Neuronal stem cell (in vitro differentiated cells): ENCODE data around the gene IRF8.

Experiments used
- DNase-seq: peaks from one replicate; pipeline ENCODE4 v3.0.0-alpha.2; 2013; ENCODE audit warnings: low spot score
- H2AFZ ChIP-seq: one replicate; pipeline ENCODE4 v1.6.1; 2013; ENCODE audit warnings: mild to moderate bottlenecking, low read length, inconsistent platforms
- H2AK5ac ChIP-seq: 2 replicates; pipeline ENCODE4 v1.6.1; 2013; ENCODE audit warnings: low read depth, mild to moderate bottlenecking, inconsistent platforms, low read length, moderate library complexity, mixed read lengths
- H2BK120ac ChIP-seq: 2 replicates; pipeline ENCODE4 v1.6.1; 2013; ENCODE audit warnings: low read depth, mild to moderate bottlenecking, inconsistent platforms, low read length, moderate library complexity, mixed read lengths
- H2BK12ac ChIP-seq: one replicate; pipeline ENCODE4 v1.6.1; 2013; ENCODE audit warnings: low read length, inconsistent platforms
- H2BK15ac ChIP-seq: 2 replicates; pipeline ENCODE4 v1.6.1; 2013; ENCODE audit warnings: mild to moderate bottlenecking, low read length, inconsistent platforms, mixed read lengths
- H2BK5ac ChIP-seq: one replicate; pipeline ENCODE4 v1.6.1; 2013; ENCODE audit warnings: inconsistent platforms, mild to moderate bottlenecking, low read length, moderate library complexity
- H3K14ac ChIP-seq: one replicate; pipeline ENCODE4 v1.6.1; 2013; ENCODE audit warnings: low read length, inconsistent platforms
- H3K18ac ChIP-seq: 2 replicates; pipeline ENCODE4 v1.6.1; 2013; ENCODE audit warnings: low read length, inconsistent platforms
- H3K23ac ChIP-seq: 2 replicates; pipeline ENCODE4 v1.6.1; 2013; ENCODE audit warnings: low read depth, mild to moderate bottlenecking, mixed read lengths, low read length, inconsistent platforms; ENCODE audit not compliant: poor library complexity
- H3K27ac ChIP-seq: replicated peaks from 3 replicates; pipeline ENCODE4 v1.5.1; 2013; ENCODE audit warnings: low read length, inconsistent platforms
- H3K27me3 ChIP-seq, 3 experiments: 2 replicates each; pipeline ENCODE4 v1.6.1; 2013; ENCODE audit warnings: low read length in 3 of 3, mild to moderate bottlenecking in 2 of 3, inconsistent platforms in 1 of 3, low read depth in 1 of 3, mixed read lengths in 1 of 3, moderate library complexity in 1 of 3; ENCODE audit not compliant: control insufficient read depth in 3 of 3, insufficient read depth in 3 of 3
- H3K36me3 ChIP-seq, 2 donors: replicated peaks in 1 of 2; 2 replicates each; pipeline ENCODE4 v1.6.1; 2013; ENCODE audit warnings: low read length in 2 of 2; ENCODE audit not compliant: control insufficient read depth in 2 of 2, insufficient read depth in 2 of 2
- H3K4ac ChIP-seq: 2 replicates; pipeline ENCODE4 v1.6.1; 2013; ENCODE audit warnings: inconsistent platforms, mild to moderate bottlenecking, low read length, moderate library complexity
- H3K4me1 ChIP-seq, 2 donors: 1 replicate in 1 of 2; 2 replicates in 1 of 2; pipeline ENCODE4 v1.6.1; 2013; ENCODE audit warnings: low read length in 2 of 2, low read depth in 1 of 2; ENCODE audit not compliant: control insufficient read depth in 2 of 2, insufficient read depth in 1 of 2
- H3K4me2 ChIP-seq: one replicate; pipeline ENCODE4 v1.6.1; 2013; ENCODE audit warnings: mild to moderate bottlenecking, low read length, inconsistent platforms; ENCODE audit not compliant: insufficient read depth, poor library complexity, severe bottlenecking
- H3K4me3 ChIP-seq, 2 donors: 2 replicates each; pipeline ENCODE4 v1.5.1; 2013; ENCODE audit warnings: low read length in 2 of 2, mild to moderate bottlenecking in 2 of 2, inconsistent platforms in 1 of 2, moderate library complexity in 1 of 2
- H3K79me1 ChIP-seq: one replicate; pipeline ENCODE4 v1.6.1; 2013; ENCODE audit warnings: low read depth, mild to moderate bottlenecking, inconsistent platforms, low read length, moderate library complexity
- H3K9ac ChIP-seq: one replicate; pipeline ENCODE4 v1.6.1; 2013; ENCODE audit warnings: mild to moderate bottlenecking, low read depth, low read length, inconsistent platforms; ENCODE audit not compliant: poor library complexity
- H3K9me3 ChIP-seq, 2 donors: replicated peaks in 1 of 2; 2 replicates each; pipeline versions ENCODE3 to v1.6.1; 2013; ENCODE audit warnings: low read length in 2 of 2, mild to moderate bottlenecking in 2 of 2, inconsistent platforms in 1 of 2, low read depth in 1 of 2, mixed read lengths in 1 of 2, moderate library complexity in 1 of 2; ENCODE audit not compliant: control insufficient read depth in 2 of 2, insufficient read depth in 1 of 2
- H4K8ac ChIP-seq: one replicate; pipeline ENCODE4 v1.6.1; 2013; ENCODE audit warnings: low read depth, mild to moderate bottlenecking, inconsistent platforms, low read length, moderate library complexity
- H4K91ac ChIP-seq: one replicate; pipeline ENCODE4 v1.6.1; 2013; ENCODE audit warnings: low read length, low read depth, mild to moderate bottlenecking, inconsistent platforms; ENCODE audit not compliant: poor library complexity
- WGBS, 2 donors: extraction: QIAGEN DNeasy Blood & Tissue Kit; methylation state at CpG; one replicate each; pipeline ENCODE4 v1.1.7; 2013; ENCODE audit warnings: missing lambda C conversion rate in 2 of 2, mixed read lengths in 1 of 2; ENCODE audit not compliant: insufficient read length in 2 of 2, insufficient replicate concordance in 1 of 2; ENCODE audit errors: extremely low coverage in 2 of 2; 5-methylcytosine and 5-hydroxymethylcytosine counted together

Gene IRF8

GRCh38 chr16:85851034-85851785 is 47.8 kb upstream of the IRF8 start:
- no peak for DNase-seq
- Histone ChIP-seq H4K8ac (no peak overlapping the region), H3K9me3 (no peaks in the 10 kb centered on the region), H3K36me3 (peaks cover 0 to 2% of the 10 kb centered on the region in 2 donors), H3K27ac (no peak overlapping the region), H3K14ac (no peak overlapping the region), H3K4me3 (no peak overlapping the region), H3K4ac (no peak overlapping the region), H4K91ac (no peak overlapping the region), H2AK5ac (no peak overlapping the region), H3K27me3 (peaks cover 0 to 20% (median 0%) of the 10 kb centered on the region in 3 experiments), H3K79me1 (no peaks in the 10 kb centered on the region), H2BK15ac (no peak overlapping the region), H2AFZ (no peak overlapping the region), H2BK12ac (no peak overlapping the region), H3K23ac (no peak overlapping the region), H3K18ac (no peak overlapping the region), H3K4me1 (peaks cover 5 to 6% of the 10 kb centered on the region in 2 donors), H3K4me2 (no peak overlapping the region), H3K9ac (no peak overlapping the region), H2BK5ac (no peak overlapping the region), H2BK120ac (no peak overlapping the region)
- no CpG with 5 or more reads among the region's 15 CpGs for WGBS, 2 donors

DNA sequence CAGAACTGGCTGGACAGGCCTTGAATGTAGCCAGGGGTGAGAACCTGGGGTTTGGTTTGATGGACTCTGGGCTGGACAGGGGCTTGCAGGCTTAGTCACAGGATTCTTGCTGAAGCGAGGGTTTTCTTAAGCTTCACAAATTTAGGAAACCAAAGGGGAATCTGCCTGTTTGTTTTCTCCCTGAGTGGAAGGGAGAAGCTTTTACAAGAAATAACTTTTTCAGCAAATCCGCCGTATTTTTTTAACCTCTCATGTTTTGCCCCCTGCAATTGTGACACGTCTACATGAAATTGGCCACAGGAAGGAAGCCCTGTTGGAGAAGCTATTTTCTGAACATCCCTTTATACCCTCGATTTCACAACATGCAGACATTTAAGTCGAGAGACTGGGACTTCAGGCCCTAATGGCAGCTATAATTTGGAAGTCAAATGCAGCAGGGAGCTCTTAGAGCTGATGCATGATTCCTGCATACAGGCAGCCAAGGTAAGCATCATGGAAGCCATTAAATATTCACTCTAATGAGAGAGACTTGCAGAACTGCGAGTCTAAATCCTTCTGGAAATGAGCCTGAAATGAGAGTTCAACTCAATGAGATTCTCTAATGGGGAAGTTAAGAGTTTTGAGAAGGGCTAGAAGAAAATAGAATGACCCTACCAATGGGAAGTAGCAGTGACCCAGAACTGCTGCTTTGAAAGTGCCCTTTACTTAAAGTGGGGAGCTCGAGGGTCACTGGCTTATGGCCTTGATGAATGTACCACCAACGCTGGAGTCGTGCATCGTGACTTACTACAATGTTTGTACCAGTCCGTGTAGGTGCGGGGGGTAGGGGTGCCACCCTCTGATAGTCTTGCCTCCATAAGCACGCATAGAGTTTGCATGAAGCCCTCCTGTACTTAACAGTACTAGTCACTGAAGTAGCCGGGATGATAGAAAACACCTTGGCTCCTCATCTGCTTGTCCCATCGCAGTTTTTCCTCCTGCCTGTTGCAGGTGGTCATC is 45.1 kb upstream of the IRF8 start:
- no peak for DNase-seq
- H4K91ac ChIP-seq: no peak overlapping the region
- no peak overlapping the region for H3K4ac ChIP-seq
- H3K23ac ChIP-seq: no peak overlapping the region
- H3K9me3 ChIP-seq: no peaks in the 10 kb centered on the region
- H3K27me3 ChIP-seq: peaks cover 0 to 26% (median 0%) of the 10 kb centered on the region in 3 experiments
- H2AK5ac ChIP-seq: no peak overlapping the region
- no peak overlapping the region for H3K4me3 ChIP-seq
- no peak overlapping the region for H2BK120ac ChIP-seq
- no peaks in the 10 kb centered on the region for H3K79me1 ChIP-seq
- no peak overlapping the region for H2AFZ ChIP-seq
- peaks cover 5 to 6% of the 10 kb centered on the region in 2 donors for H3K4me1 ChIP-seq
- H3K36me3 ChIP-seq: peaks cover 0 to 2% of the 10 kb centered on the region in 2 donors
- H2BK5ac ChIP-seq: no peak overlapping the region
- H3K9ac ChIP-seq: no peak overlapping the region
- no peak overlapping the region for H4K8ac ChIP-seq
- no peak overlapping the region for H2BK15ac ChIP-seq
- peak overlapping the region; percentile 28 for H3K14ac ChIP-seq
- H3K18ac ChIP-seq: no peak overlapping the region
- no peak overlapping the region for H2BK12ac ChIP-seq
- no peak overlapping the region for H3K27ac ChIP-seq
- H3K4me2 ChIP-seq: no peak overlapping the region
- WGBS, 2 donors: no CpG with 5 or more reads among the region's 16 CpGs

DNA sequence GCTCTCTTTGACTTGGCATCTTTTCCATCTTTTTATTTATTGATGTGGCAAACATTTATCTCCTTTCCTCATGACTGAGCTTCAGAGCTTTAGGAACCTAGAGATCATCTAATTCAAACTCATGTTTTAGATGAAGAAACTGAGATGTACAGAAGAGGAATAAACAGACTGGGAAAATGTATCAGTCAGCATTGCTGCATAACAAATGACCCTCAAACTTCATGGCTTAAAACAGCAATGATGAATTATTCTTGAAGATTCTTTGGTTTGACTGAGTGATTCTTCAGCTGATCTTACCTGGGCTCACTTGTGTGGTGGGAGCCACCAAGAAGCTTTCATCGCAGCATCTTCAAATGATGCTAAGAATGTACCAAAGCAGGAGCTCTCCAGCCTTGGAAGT is 44.0 kb upstream of the IRF8 start:
- Histone ChIP-seq H3K27ac (no peak overlapping the region), H2BK5ac (no peak overlapping the region), H3K23ac (no peak overlapping the region), H2BK120ac (no peak overlapping the region), H3K4me2 (no peak overlapping the region), H3K14ac (no peak overlapping the region), H3K4ac (no peak overlapping the region), H3K9ac (no peak overlapping the region), H4K8ac (no peak overlapping the region), H3K27me3 (peaks cover 0 to 18% (median 0%) of the 10 kb centered on the region in 3 experiments), H4K91ac (no peak overlapping the region), H2BK15ac (no peak overlapping the region), H2AK5ac (no peak overlapping the region), H3K4me1 (peaks cover 5 to 6% of the 10 kb centered on the region in 2 donors), H3K9me3 (no peaks in the 10 kb centered on the region), H3K4me3 (no peak overlapping the region), H3K18ac (no peak overlapping the region), H2BK12ac (no peak overlapping the region), H2AFZ (no peak overlapping the region), H3K36me3 (peaks cover 0 to 2% of the 10 kb centered on the region in 2 donors), H3K79me1 (no peaks in the 10 kb centered on the region)
- DNase-seq: no peak
- no CpG with 5 or more reads among the region's 1 CpG for WGBS, 2 donors

GRCh38 chr16:85856079-85856478 is 42.9 kb upstream of the IRF8 start:
- no peak overlapping the region for H3K27ac ChIP-seq

More at GRCh38 chr16:85856079-85856478, 42.9 kb upstream of the IRF8 start:
- no peak for DNase-seq
- Histone ChIP-seq H2AK5ac (no peak overlapping the region), H2BK12ac (no peak overlapping the region), H3K79me1 (no peaks in the 10 kb centered on the region), H2AFZ (no peak overlapping the region), H3K4me3 (no peak overlapping the region), H4K8ac (no peak overlapping the region), H2BK5ac (no peak overlapping the region), H3K9ac (no peak overlapping the region), H2BK120ac (no peak overlapping the region), H2BK15ac (no peak overlapping the region), H3K18ac (no peak overlapping the region), H3K14ac (no peak overlapping the region), H3K4ac (no peak overlapping the region), H4K91ac (no peak overlapping the region), H3K9me3 (no peaks in the 10 kb centered on the region), H3K27me3 (peaks cover 0 to 18% (median 0%) of the 10 kb centered on the region in 3 experiments), H3K4me2 (no peak overlapping the region), H3K4me1 (peaks cover 0 to 6% of the 10 kb centered on the region in 2 donors), H3K23ac (peak overlapping the region; percentile 27), H3K36me3 (no peaks in the 10 kb centered on the region)
- WGBS, 2 donors: no CpG with 5 or more reads among the region's 6 CpGs
